ENCODE data around the gene ZPBP2. TPM values are rescaled to one million over a fixed set of nuclear protein-coding genes. Genes with fewer than 3 reads are reported as not detected.

The ZPBP2 gene
- total and polyA plus RNA-seq, 2 of the 13 experiments (the other 11 are each of a cell fraction or from before 2014, with no cell fraction given) = not detected

DNA sequence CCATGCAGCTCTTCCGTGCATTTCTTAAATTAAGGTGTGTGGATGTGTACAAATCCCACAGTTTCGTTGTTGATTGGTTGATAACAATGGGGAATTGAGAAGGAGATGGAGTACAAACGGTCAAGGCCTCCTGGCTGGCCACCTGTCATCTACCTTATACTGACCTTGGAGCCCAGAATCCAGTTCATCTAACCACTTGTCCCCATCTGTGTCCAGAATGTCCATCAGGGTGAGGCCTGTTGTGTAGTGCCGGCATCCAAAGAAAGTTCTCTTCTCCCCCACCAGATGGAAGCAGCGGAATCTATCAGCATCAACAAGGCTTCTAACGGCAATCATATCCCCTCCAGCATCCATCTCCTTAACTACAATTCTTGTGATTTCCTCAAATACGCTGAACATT lies 48.9 kb downstream of the ZPBP2 start:
- Histone ChIP-seq H3K36me3 (replicated peaks in 1 of 2; ENCODE audit: control insufficient read depth in 1 of 2, insufficient read depth in 2 of 2, low read length in 2 of 2) (peaks cover 4 to 9% of the 10 kb centered on the region in 2 experiments), H3K4me3 (replicated peaks in 1 of 3; ENCODE audit: insufficient read depth in 1 of 3, low read depth in 2 of 3, low read length in 3 of 3) (no peak overlapping the region; a peak in 1 of 6 replicates), H3K27me3 (ENCODE audit: control insufficient read depth in 1 of 2, insufficient read depth in 2 of 2, low read length in 2 of 2) (no peaks in the 10 kb centered on the region), H4K20me1 (ENCODE audit: insufficient read depth, low read length) (peaks cover 6% of the 10 kb centered on the region; the same call in 1 of the 2 replicates), H2AFZ (ENCODE audit: low read length) (no peak overlapping the region), H3K79me2 (ENCODE audit: insufficient read depth, low read length) (peaks cover under 1% of the 10 kb centered on the region), H3K4me1 (ENCODE audit: insufficient read depth, low read length) (peaks cover 82% of the 10 kb centered on the region), H3K27ac (ENCODE audit: extremely low read length, insufficient read depth, low read length) (peak overlapping the region; percentile 30), H3K9me3 (ENCODE audit: low read length) (no peaks in the 10 kb centered on the region), H3K4me2 (ENCODE audit: low read depth, low read length) (peak overlapping the region; percentile 33), H3K9ac (ENCODE audit: insufficient read depth, low read depth, low read length) (no peak overlapping the region)
- peak; percentile 77 for DNase-seq (ENCODE audit: low spot score)
- 23% methylated on average over 7 of the region's 7 CpGs for whole genome bisulfite sequencing (ENCODE audit: low lambda C conversion rate)
- intact Hi-C loops (cut with micrococcal nuclease; ENCODE audit: unreplicated experiment) (loop anchor here (1.0 kb wide), 2 partner anchors 42 to 63 kb away; partner anchors contain the start of gene PSMD3), in situ Hi-C loops (cut with HindIII; ENCODE audit: extremely low pct_ligation_motif_present, low pct_unique_long_range_greater_than_20kb) (no loop called here)
- FAIRE-seq = peak; percentile 94
- ATAC-seq = peak; percentile 81
- ChIA-PET CTCF (ENCODE audit: low intra/inter-chr PET ratio, low total read pairs) (interaction anchor here (0.8 to 1.5 kb wide), 2 partner anchors 42 to 45 kb away, joined by 3 to 14 read pairs; no protein-coding TSS in a partner anchor), POLR2A (interaction anchor here (1.1 to 2.6 kb wide), 2 partner anchors 9 to 13 kb away, joined by 6 to 12 read pairs; no protein-coding TSS in a partner anchor)
- BruUV-seq (replicated peaks) = no TSS peak
- TF ChIP-seq ERF (CRISPR knock-in tag; IDR thresholded peaks at IDR 0.05) = peak; percentile 29; the same call in 1 of the 2 replicates
- TF ChIP-seq POLR2AphosphoS5 (IDR thresholded peaks at IDR 0.05; ENCODE audit: low read depth, low read length) = no peak
- TF ChIP-seq SOX13 (IDR thresholded peaks at IDR 0.05) = no peak
- 0 out of 4 replicates have a peak, but pooled peaks of 1 of the 2 experiments have one; percentile 6 for TF ChIP-seq SOX13 (CRISPR knock-in tag; conservative IDR thresholded peaks at IDR 0.05 in 1 of 2, IDR thresholded peaks at IDR 0.05 in 1 of 2)
- 0 out of 2 replicates have a peak, but pooled peaks have one; percentile 65 for TF ChIP-seq RFXANK (CRISPR knock-in tag; IDR thresholded peaks at IDR 0.05)
- TF ChIP-seq, protein P1, sequence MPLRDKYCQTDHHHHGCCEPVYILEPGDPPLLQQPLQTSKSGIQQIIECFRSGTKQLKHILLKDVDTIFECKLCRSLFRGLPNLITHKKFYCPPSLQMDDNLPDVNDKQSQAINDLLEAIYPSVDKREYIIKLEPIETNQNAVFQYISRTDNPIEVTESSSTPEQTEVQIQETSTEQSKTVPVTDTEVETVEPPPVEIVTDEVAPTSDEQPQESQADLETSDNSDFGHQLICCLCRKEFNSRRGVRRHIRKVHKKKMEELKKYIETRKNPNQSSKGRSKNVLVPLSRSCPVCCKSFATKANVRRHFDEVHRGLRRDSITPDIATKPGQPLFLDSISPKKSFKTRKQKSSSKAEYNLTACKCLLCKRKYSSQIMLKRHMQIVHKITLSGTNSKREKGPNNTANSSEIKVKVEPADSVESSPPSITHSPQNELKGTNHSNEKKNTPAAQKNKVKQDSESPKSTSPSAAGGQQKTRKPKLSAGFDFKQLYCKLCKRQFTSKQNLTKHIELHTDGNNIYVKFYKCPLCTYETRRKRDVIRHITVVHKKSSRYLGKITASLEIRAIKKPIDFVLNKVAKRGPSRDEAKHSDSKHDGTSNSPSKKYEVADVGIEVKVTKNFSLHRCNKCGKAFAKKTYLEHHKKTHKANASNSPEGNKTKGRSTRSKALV (CRISPR knock-in tag; IDR thresholded peaks at IDR 0.05) = peak; percentile 54
- TF ChIP-seq ZBTB20 (CRISPR knock-in tag; IDR thresholded peaks at IDR 0.05; ENCODE audit: borderline replicate concordance, low read depth) = no peak
- 0 out of 2 replicates have a peak, but pooled peaks have one; percentile 34 for TF ChIP-seq HOXA3 (CRISPR knock-in tag; IDR thresholded peaks at IDR 0.05)
- TF ChIP-seq, protein P2, sequence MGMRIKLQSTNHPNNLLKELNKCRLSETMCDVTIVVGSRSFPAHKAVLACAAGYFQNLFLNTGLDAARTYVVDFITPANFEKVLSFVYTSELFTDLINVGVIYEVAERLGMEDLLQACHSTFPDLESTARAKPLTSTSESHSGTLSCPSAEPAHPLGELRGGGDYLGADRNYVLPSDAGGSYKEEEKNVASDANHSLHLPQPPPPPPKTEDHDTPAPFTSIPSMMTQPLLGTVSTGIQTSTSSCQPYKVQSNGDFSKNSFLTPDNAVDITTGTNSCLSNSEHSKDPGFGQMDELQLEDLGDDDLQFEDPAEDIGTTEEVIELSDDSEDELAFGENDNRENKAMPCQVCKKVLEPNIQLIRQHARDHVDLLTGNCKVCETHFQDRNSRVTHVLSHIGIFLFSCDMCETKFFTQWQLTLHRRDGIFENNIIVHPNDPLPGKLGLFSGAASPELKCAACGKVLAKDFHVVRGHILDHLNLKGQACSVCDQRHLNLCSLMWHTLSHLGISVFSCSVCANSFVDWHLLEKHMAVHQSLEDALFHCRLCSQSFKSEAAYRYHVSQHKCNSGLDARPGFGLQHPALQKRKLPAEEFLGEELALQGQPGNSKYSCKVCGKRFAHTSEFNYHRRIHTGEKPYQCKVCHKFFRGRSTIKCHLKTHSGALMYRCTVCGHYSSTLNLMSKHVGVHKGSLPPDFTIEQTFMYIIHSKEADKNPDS (CRISPR knock-in tag; IDR thresholded peaks at IDR 0.05) = no peak
- 0 out of 2 replicates have a peak, but pooled peaks have one; percentile 16 for TF ChIP-seq MIXL1 (CRISPR knock-in tag; IDR thresholded peaks at IDR 0.05)
- no peak for TF ChIP-seq ATRX (CRISPR knock-in tag; IDR thresholded peaks at IDR 0.05; ENCODE audit: borderline replicate concordance)
- TF ChIP-seq ZNF235 (CRISPR knock-in tag; IDR thresholded peaks at IDR 0.05; ENCODE audit: borderline replicate concordance) = no peak
- no peak for TF ChIP-seq ZNF644 (CRISPR knock-in tag; IDR thresholded peaks at IDR 0.05; ENCODE audit: low read depth)
- TF ChIP-seq ZFY (CRISPR knock-in tag; IDR thresholded peaks at IDR 0.05) = peak; percentile 57; the same call in 1 of the 2 replicates
- peak; percentile 37 for TF ChIP-seq ZEB1 (IDR thresholded peaks at IDR 0.05; ENCODE audit: insufficient replicate concordance, low read depth)
- TF ChIP-seq IRF2 (CRISPR knock-in tag; IDR thresholded peaks at IDR 0.05) = 0 out of 2 replicates have a peak, but pooled peaks have one; percentile 51
- TF ChIP-seq ZNF292 (CRISPR knock-in tag; IDR thresholded peaks at IDR 0.05; ENCODE audit: borderline replicate concordance, low read depth) = peak; percentile 58; the same call in 1 of the 2 replicates
- TF ChIP-seq ZNF652 (CRISPR knock-in tag; IDR thresholded peaks at IDR 0.05; ENCODE audit: borderline replicate concordance, low read depth) = peak; percentile 10; the same call in 1 of the 2 replicates
- TF ChIP-seq, protein P3, sequence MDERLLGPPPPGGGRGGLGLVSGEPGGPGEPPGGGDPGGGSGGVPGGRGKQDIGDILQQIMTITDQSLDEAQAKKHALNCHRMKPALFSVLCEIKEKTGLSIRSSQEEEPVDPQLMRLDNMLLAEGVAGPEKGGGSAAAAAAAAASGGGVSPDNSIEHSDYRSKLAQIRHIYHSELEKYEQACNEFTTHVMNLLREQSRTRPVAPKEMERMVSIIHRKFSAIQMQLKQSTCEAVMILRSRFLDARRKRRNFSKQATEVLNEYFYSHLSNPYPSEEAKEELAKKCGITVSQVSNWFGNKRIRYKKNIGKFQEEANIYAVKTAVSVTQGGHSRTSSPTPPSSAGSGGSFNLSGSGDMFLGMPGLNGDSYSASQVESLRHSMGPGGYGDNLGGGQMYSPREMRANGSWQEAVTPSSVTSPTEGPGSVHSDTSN (CRISPR knock-in tag; IDR thresholded peaks at IDR 0.05) = 0 out of 2 replicates have a peak, but pooled peaks have one; percentile 20
- no peak for TF ChIP-seq FOXP1 (IDR thresholded peaks at IDR 0.05)
- TF ChIP-seq FOXP1 (CRISPR knock-in tag; IDR thresholded peaks at IDR 0.05) = no peak
